Hepatocyte (in vitro differentiated cells): ENCODE data around the gene PCOLCE2. TPM values are rescaled to one million over a fixed set of nuclear protein-coding genes. Genes with fewer than 3 reads are reported as not detected.

Source experiments
- DNase-seq: peaks from one replicate; pipeline ENCODE4 v3.0.0-alpha.2; 2016; ENCODE audit warnings: low spot score
- H2AFZ ChIP-seq: fragments of 200-600 bp; sonication (generic); 2 replicates; pipeline ENCODE4 v1.6.0; 2016; ENCODE audit warnings: antibody characterized with exemption, mild to moderate bottlenecking
- H3K27ac ChIP-seq: fragments of 200-600 bp; sonication (generic); 2 replicates; pipeline ENCODE4 v1.5.1; 2016; ENCODE audit warnings: mild to moderate bottlenecking
- H3K27me3 ChIP-seq: fragments of 200-600 bp; sonication (generic); 2 replicates; pipeline ENCODE4 v1.6.1; 2016
- H3K36me3 ChIP-seq: fragments of 200-600 bp; sonication (generic); replicated peaks from 2 replicates; pipeline ENCODE4 v1.5.1; 2016; ENCODE audit warnings: low read depth; ENCODE audit not compliant: insufficient read depth
- H3K4me1 ChIP-seq: fragments of 200-600 bp; sonication (generic); 2 replicates; pipeline ENCODE4 v1.5.1; 2016; ENCODE audit warnings: mild to moderate bottlenecking, moderate library complexity; ENCODE audit not compliant: insufficient read depth
- H3K4me2 ChIP-seq: fragments of 200-600 bp; sonication (generic); 2 replicates; pipeline ENCODE4 v1.6.0; 2016
- H3K4me3 ChIP-seq: fragments of 200-600 bp; sonication (generic); 2 replicates; pipeline ENCODE4 v1.5.1; 2016; ENCODE audit warnings: mild to moderate bottlenecking
- H3K79me2 ChIP-seq: fragments of 200-600 bp; sonication (generic); 2 replicates; pipeline ENCODE4 v1.6.0; 2017; ENCODE audit warnings: mild to moderate bottlenecking
- H3K9me2 ChIP-seq: fragments of 200-600 bp; sonication (generic); replicated peaks from 2 replicates; pipeline ENCODE4 v1.6.0; 2017; ENCODE audit warnings: mild to moderate bottlenecking; ENCODE audit not compliant: insufficient read depth
- H3K9me3 ChIP-seq: fragments of 200-600 bp; sonication (generic); 2 replicates; pipeline ENCODE4 v1.5.1; 2016; ENCODE audit warnings: low read depth, mild to moderate bottlenecking
- H4K20me1 ChIP-seq: fragments of 200-600 bp; sonication (generic); 2 replicates; pipeline ENCODE4 v1.6.0; 2016; ENCODE audit warnings: mild to moderate bottlenecking; ENCODE audit not compliant: insufficient read depth, poor library complexity, severe bottlenecking
- CTCF ChIP-seq: fragments of 200-600 bp; sonication (generic); IDR thresholded peaks from 2 replicates; pipeline ENCODE4 v1.5.1; 2016; ENCODE audit warnings: antibody characterized with exemption, mild to moderate bottlenecking; ENCODE audit not compliant: poor library complexity
- EZH2 ChIP-seq: fragments of 200-600 bp; sonication (generic); IDR thresholded peaks from 2 replicates; pipeline ENCODE4 v1.6.1; 2016; ENCODE audit warnings: antibody characterized with exemption, mild to moderate bottlenecking, borderline replicate concordance
- EZH2phosphoT487 ChIP-seq: fragments of 200-600 bp; sonication (generic); IDR thresholded peaks from one replicate; pipeline ENCODE4 v1.6.1; 2018; ENCODE audit warnings: antibody characterized with exemption, mild to moderate bottlenecking, low read depth, moderate library complexity; ENCODE audit not compliant: unreplicated experiment, severe bottlenecking
- WGBS: methylation state at CpG from one replicate; pipeline ENCODE4 v1.1.6; 2016; ENCODE audit warnings: low lambda C conversion rate; ENCODE audit errors: missing lambda C conversion rate; 5-methylcytosine and 5-hydroxymethylcytosine counted together
- polyA plus RNA-seq: library from polyadenylated mRNA; unstranded; fragments of >200 nt; fragmentation: Nextera tagmentation; extraction: Ambion mirVana; gene quantifications from 2 replicates; pipeline ENCODE4 v1.2.1, GENCODE V29; 2016
- total RNA-seq: library from RNA; depleted of rRNA; stranded (reverse); fragments of >200 nt; gene quantifications from 2 replicates; pipeline ENCODE4 v1.2.3, GENCODE V29; 2014

PCOLCE2 gene
- total and polyA plus RNA-seq, 2 experiments from 2014 or later: 9.2 to 10.8 TPM

DNA sequence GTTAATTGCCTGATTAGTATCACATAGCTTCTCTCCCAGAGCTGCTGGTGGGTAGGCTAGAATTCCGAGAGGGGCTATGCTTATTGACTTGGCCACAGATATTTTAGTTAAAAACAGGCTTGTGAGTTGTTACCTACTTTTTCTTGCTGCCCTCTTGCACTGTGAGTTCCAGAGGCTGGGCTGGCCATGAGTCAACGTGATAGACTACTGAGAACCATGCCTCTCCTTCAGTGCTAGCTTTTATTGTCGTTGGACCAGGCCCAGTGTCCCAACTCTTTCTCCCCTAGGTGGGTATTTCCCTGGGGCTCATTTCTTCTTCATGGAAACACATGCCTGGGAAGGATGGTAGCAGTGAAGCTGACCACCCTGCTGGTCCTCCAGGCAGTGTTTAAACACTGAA, 20.4 kb upstream of the PCOLCE2 start:
- Histone ChIP-seq H3K9me3 (no peaks in the 10 kb centered on the region), H3K9me2 (no peaks in the 10 kb centered on the region), H3K4me3 (no peak overlapping the region), H3K27me3 (peaks cover 3% of the 10 kb centered on the region), H3K4me2 (no peak overlapping the region), H3K27ac (no peak overlapping the region), H3K36me3 (no peaks in the 10 kb centered on the region), H4K20me1 (no peaks in the 10 kb centered on the region), H3K4me1 (peaks cover 2% of the 10 kb centered on the region), H3K79me2 (no peaks in the 10 kb centered on the region), H2AFZ (no peak overlapping the region)
- TF ChIP-seq EZH2phosphoT487 (no peak), CTCF (no peak), EZH2 (no peak)
- no peak for DNase-seq
- WGBS: 88% methylated on average over 3 of the region's 3 CpGs

GRCh38 chr3:142907996-142908395, 19.1 kb upstream of the PCOLCE2 start:
- Histone ChIP-seq H3K27me3 (peaks cover 3% of the 10 kb centered on the region), H3K79me2 (no peaks in the 10 kb centered on the region), H3K9me2 (no peaks in the 10 kb centered on the region), H3K9me3 (no peaks in the 10 kb centered on the region), H3K4me3 (no peak overlapping the region), H3K4me1 (peaks cover 7% of the 10 kb centered on the region), H3K36me3 (no peaks in the 10 kb centered on the region), H4K20me1 (no peaks in the 10 kb centered on the region), H3K27ac (no peak overlapping the region), H2AFZ (no peak overlapping the region), H3K4me2 (no peak overlapping the region)
- DNase-seq: no peak
- no peak for TF ChIP-seq EZH2phosphoT487
- TF ChIP-seq CTCF: no peak
- no peak for TF ChIP-seq EZH2
- WGBS: 63% methylated on average over 1 of the region's 1 CpG

DNA sequence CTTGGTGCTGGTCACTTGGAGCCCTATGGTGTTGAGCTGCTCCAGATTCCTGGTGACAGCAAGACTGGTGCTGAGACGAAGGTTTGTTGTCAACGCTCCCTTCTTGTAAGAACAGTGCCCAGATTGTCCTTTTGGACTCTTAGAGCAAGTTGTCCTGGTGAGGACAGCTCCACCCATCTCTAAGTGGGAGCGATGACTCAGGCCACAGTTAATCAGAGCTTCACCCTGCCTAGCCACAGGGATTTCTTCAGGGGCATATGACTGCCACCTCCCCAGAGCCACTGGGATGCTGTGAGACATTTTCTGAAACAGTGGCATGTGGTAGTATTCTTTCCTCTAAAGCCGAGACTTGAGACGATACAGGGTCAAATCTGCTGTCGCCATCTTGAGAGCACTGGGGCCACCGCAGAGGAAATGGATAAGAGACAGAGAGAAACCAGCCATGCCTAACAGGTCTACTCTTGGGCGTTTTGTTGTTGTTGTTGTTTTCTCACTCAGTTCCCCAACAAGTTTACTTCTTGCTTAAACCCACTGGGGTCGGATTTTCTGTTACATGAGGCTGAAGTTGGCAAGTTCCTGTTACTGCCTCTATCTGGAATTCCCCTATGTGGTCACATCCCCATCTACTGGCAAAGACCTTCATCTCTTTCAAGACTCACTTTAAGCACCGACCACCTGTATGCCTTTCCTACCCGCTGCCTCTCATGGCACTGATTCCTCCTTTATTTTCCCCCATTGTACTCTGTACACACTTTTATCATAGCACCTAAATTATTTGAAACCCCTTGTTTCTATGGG, 16.0 kb upstream of the PCOLCE2 start:
- no peak overlapping the region for H3K4me3 ChIP-seq
- H3K4me1 ChIP-seq: peaks cover 7% of the 10 kb centered on the region
- H3K27me3 ChIP-seq: peaks cover 3% of the 10 kb centered on the region
- no peak overlapping the region for H2AFZ ChIP-seq
- no peaks in the 10 kb centered on the region for H3K9me3 ChIP-seq
- no peaks in the 10 kb centered on the region for H3K9me2 ChIP-seq
- TF ChIP-seq CTCF (no peak), EZH2 (no peak)
- peak; percentile 75 for DNase-seq
- no peaks in the 10 kb centered on the region for H4K20me1 ChIP-seq
- H3K36me3 ChIP-seq: no peaks in the 10 kb centered on the region
- H3K27ac ChIP-seq: peak overlapping the region; percentile 74
- WGBS: 77% methylated on average over 11 of the region's 11 CpGs
- H3K4me2 ChIP-seq: peak overlapping the region; percentile 45
- no peaks in the 10 kb centered on the region for H3K79me2 ChIP-seq
